ENCODE data around the gene TNFAIP2.

Gene TNFAIP2

GRCh38 chr14:103185051-103186029 lies 62.1 kb downstream of the TNFAIP2 start:
- Histone ChIP-seq H3K9me3 (replicated peaks; ENCODE audit: insufficient read depth, low read length) (no peaks in the 10 kb centered on the region), H3K4me2 (ENCODE audit: low read depth, low read length) (no peak overlapping the region), H3F3A (ENCODE audit: insufficient read depth, low read length) (no peaks in the 10 kb centered on the region), H3K9ac (ENCODE audit: low read length) (no peak overlapping the region), H4K20me1 (ENCODE audit: insufficient read depth, low read length) (no peaks in the 10 kb centered on the region), H3K4me3 (ENCODE audit: low read length) (no peak overlapping the region), H3K27ac (ENCODE audit: low read length) (no peak overlapping the region), H3K9me2 (replicated peaks; ENCODE audit: insufficient read depth, low read length) (no peaks in the 10 kb centered on the region), H3K79me2 (ENCODE audit: low read length) (no peaks in the 10 kb centered on the region), H2AFZ (ENCODE audit: low read length) (no peak overlapping the region), H3K27me3 (replicated peaks; ENCODE audit: insufficient read depth, low read length) (no peaks in the 10 kb centered on the region), H3K4me1 (ENCODE audit: low read length) (no peaks in the 10 kb centered on the region), H3K36me3 (replicated peaks; ENCODE audit: insufficient read depth, low read length) (no peaks in the 10 kb centered on the region)
- TF ChIP-seq, protein P1, sequence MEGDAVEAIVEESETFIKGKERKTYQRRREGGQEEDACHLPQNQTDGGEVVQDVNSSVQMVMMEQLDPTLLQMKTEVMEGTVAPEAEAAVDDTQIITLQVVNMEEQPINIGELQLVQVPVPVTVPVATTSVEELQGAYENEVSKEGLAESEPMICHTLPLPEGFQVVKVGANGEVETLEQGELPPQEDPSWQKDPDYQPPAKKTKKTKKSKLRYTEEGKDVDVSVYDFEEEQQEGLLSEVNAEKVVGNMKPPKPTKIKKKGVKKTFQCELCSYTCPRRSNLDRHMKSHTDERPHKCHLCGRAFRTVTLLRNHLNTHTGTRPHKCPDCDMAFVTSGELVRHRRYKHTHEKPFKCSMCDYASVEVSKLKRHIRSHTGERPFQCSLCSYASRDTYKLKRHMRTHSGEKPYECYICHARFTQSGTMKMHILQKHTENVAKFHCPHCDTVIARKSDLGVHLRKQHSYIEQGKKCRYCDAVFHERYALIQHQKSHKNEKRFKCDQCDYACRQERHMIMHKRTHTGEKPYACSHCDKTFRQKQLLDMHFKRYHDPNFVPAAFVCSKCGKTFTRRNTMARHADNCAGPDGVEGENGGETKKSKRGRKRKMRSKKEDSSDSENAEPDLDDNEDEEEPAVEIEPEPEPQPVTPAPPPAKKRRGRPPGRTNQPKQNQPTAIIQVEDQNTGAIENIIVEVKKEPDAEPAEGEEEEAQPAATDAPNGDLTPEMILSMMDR (IDR thresholded peaks at IDR 0.05; ENCODE audit: low read length), result peak; percentile 41
- TF ChIP-seq EZH2 (optimal IDR thresholded peaks at IDR 0.05; ENCODE audit: low read depth, low read length), result no peak
- peak; percentile 17 for DNase-seq

DNA sequence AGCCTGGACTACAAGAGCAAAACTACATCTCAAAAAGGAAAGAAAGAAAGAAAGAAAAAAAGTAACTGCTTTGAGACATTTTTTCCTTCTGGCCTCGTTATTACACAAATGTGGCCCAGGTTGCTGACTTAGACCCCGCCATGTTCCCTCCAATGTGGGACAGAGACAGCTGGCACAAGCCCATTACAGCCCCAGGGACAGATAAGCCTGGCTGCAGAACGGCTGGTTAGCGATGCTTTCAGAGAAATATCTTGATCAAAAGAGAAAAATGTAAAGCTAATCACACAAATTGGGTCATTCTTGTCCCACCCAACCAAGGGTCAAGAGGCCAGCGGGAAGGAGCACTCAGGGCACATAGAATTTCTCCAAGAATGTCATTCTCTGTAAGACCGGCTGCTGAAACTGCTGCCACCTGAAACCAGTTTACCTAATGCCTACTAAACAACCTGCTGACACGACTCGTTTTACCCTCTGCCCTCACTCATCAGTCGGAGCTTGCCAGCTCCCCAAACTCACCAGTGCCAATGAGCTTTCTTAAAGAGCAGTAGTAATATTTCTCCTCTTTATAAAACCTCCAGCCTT lies 63.1 kb downstream of the TNFAIP2 start:
- no peak overlapping the region for H2AFZ ChIP-seq (ENCODE audit: low read length)
- H3K27me3 ChIP-seq (replicated peaks; ENCODE audit: insufficient read depth, low read length), result no peaks in the 10 kb centered on the region
- no peaks in the 10 kb centered on the region for H3K79me2 ChIP-seq (ENCODE audit: low read length)
- TF ChIP-seq, protein P1 (IDR thresholded peaks at IDR 0.05; ENCODE audit: low read length), result no peak
- TF ChIP-seq EZH2phosphoT487 (IDR thresholded peaks at IDR 0.05; ENCODE audit: low read length), result no peak
- TF ChIP-seq EZH2 (optimal IDR thresholded peaks at IDR 0.05; ENCODE audit: low read depth, low read length), result no peak
- no peaks in the 10 kb centered on the region for H3K36me3 ChIP-seq (replicated peaks; ENCODE audit: insufficient read depth, low read length)
- H3K4me3 ChIP-seq (ENCODE audit: low read length), result no peak overlapping the region
- H3K9ac ChIP-seq (ENCODE audit: low read length), result no peak overlapping the region
- no peaks in the 10 kb centered on the region for H3F3A ChIP-seq (ENCODE audit: insufficient read depth, low read length)
- no peaks in the 10 kb centered on the region for H3K4me1 ChIP-seq (ENCODE audit: low read length)
- no peaks in the 10 kb centered on the region for H3K9me2 ChIP-seq (replicated peaks; ENCODE audit: insufficient read depth, low read length)
- no peaks in the 10 kb centered on the region for H4K20me1 ChIP-seq (ENCODE audit: insufficient read depth, low read length)
- no peak overlapping the region for H3K4me2 ChIP-seq (ENCODE audit: low read depth, low read length)
- DNase-seq, result no peak
- H3K9me3 ChIP-seq (replicated peaks; ENCODE audit: insufficient read depth, low read length), result no peaks in the 10 kb centered on the region
- H3K27ac ChIP-seq (ENCODE audit: low read length), result no peak overlapping the region
